Measurements from ENCODE around the gene NRXN3.

Gene NRXN3

DNA sequence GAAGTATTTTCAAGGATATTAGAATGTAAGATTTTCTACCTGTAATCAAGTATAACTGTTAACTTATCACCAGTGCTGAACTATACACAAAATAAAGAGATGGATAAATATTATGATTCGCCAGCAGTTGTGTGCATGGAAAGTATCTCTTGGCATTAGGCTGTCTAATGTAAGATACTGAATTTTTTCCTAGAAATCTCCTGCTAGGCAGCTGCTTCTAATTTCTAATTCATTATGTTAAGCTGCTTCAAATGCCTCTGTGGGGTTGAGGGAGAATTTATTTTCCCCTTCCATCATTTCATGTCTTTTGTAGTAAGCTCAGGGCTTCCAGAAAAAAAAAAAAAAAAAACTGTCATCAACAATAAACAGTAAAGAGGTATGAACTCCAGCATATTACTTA is 1525.1 kb downstream of the NRXN3 start:
- no peak for DNase-seq (ENCODE audit: low read depth)

DNA sequence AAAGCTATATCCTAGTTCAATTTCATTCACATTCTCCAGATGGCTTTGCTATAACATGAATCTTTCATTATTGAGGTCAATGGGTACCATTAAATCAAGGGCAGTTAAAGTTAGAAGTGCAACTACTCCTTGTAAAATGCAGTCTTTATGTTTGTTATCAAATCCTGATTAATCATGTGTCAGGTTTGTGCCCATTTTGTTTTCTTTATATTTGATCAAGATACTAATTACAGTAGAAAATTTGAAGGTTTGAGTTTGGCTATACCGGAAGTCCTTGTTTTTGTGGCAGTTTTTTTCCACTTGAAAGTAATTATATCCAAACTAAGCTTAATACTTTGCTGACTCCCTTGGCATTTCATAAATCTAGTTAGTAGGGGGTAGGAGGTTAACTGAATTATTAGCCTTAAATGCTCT is 1528.1 kb downstream of the NRXN3 start:
- no peak for DNase-seq (ENCODE audit: low read depth)

DNA sequence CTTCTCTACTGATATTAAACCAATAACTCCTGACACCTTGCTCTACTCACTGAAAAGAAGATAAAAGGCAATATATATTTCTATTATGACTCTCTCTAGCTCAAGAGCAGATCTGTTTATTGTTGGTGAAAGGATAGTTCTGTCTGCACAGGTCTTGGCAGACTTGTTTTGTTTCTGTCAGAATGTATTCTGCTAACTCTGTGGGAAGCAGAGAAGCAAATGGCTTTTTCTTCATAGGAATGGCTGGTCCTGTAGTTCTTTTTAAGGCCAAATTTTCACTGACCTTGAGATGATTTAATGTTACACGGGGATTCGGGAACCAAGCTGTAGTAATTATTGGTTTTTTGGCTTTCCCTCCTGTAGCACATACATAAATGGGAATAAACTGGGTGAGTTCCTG is 1529.0 kb downstream of the NRXN3 start:
- no peak for DNase-seq (ENCODE audit: low read depth)

DNA sequence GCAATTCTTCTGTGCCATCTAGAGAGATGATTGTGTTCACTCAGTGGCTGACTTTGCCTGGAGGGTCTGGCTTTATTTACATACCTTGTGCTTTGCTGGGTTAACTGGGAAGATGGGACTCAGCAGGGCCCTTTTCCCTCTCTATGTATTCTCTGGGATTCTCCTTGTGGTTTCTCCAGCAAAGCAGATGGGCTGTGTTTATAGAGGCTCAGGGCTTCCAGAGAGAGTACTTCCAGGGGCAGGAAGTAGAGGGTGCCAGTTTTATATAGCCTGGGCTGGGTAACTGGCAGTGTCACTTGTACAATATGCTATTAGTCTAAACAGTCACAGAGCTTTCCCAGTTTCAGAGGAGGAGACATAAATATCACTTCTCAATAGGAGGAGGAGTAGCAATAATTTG is 1531.2 kb downstream of the NRXN3 start:
- DNase-seq (ENCODE audit: low read depth) = no peak

DNA sequence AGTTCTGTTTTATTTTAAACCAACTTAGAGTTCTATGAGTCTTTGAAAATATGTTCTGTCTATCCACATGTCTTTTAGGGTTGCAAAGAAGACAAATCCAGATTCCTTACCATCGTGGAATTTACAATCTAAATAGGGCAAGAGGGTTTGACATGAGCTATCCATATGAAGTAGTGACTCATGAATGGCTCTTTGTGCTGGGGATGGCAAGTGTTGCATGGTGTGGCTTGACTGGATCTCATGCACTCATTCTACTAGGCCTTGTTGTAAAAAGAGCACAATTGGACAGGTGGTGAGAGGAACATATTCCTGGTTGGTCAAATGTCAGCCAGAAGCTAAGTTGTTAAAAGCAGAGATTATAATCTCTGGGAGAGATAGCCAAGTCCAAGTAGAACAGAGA is 1532.0 kb downstream of the NRXN3 start:
- no peak for DNase-seq (ENCODE audit: low read depth)

DNA sequence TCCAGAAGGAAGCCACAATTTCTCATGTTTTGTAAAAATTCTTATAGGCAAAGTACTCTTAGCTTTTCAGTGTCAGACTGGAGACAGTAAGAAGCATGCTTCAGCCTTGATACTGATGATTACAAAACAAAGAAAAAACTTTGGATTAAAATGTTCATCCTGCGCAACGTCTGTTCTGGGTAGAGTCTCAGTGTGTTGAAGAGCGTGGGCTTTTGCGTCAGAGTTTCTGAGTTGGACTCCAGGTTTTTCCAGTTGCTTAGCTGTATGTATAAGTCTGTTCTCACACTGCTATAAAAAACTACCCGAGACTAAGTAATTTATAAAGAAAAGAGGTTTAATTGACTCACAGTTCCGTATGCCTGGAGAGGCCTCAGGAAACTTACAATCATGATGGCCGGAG is 1533.0 kb downstream of the NRXN3 start:
- no peak for DNase-seq (ENCODE audit: low read depth)

DNA sequence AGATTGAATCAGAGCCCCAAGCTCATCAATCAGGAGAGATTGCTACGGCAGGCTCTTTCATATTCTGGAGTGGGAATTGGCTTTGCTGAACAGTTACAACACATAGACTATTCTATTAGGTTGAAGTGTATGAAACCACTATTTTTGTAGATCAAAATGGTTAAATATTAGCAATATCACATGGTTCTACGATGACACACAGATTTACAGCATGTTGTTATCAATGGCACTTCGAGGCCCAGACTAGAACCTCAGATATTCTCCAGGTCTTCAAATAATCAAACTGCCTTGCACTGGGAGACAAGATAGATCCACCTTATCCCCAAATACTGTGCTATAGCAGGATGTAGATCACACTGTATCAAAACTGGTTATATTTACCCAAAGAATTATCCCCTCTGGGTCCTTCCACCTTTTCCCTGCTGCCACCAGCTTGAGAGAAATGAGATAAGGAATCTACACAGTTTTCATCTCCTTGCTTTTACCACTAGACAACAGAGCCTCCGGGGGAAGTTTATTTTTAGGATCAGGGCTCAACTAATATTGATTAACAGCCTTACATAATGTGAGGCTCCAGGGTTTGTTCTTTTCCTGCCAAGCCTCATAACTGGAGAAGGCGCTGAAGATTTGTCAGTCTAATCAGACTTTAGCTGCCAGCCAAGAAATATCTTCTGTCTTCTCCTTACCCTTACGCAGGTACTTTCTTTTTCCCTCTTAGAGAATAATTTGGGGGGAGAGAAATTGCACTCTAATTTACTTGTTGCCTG is 1534.1 kb downstream of the NRXN3 start:
- no peak for DNase-seq (ENCODE audit: low read depth)

DNA sequence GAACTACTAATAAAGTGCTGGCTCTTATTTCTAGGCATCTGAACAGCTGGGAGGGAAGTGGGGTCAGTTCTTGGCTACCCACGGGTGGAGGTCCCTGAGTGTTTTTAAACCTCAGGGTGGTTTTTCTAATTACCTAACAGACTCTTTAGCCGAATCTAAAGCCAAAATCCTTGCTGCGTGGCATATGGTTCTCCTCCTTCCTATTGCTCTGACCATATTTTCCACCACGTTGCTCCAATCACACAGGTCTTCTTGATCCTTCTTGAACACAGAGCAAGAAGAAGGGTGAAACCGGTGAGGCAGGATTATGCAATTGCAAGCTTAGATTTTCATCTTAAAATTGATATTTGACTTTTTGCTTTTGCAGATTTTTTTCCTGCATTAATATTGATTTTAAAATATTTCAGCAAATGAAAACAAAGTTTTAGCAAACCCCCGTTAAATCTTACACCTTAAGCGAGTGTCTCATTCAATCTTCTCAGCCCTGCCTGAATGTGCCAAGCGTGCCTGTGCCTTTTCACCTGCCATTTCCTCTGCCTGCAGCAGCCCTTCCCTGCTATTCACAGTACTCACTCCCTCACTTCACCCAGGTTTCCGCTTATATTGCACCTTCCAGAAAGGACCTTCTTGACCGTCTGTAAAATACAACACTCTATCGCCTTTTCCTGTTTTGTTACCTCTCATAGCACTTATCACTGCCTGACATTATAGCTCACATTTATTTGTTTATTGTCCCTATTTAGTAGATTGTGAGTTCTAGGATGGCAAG is 1535.1 kb downstream of the NRXN3 start:
- DNase-seq (ENCODE audit: low read depth) = no peak

DNA sequence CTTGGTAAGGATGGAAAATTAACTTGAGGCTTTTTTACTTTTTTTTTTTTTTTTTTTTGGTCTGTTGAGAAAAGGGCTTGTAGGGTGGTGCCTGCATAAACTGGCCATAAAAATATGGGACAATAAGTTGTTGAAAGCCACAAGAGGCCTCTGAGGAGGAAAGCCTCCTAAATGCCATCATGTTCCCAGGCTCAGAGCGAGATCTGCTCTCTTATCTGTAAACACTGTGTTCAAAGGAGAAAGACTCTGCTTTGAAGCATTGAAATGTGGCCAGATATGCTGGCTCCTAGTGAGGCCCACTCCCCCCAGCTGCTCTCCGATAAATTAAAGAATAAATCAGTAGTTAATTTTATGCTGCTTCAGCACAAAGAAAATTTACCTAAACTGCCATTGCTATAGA is 1536.2 kb downstream of the NRXN3 start:
- DNase-seq (ENCODE audit: low read depth) = no peak

DNA sequence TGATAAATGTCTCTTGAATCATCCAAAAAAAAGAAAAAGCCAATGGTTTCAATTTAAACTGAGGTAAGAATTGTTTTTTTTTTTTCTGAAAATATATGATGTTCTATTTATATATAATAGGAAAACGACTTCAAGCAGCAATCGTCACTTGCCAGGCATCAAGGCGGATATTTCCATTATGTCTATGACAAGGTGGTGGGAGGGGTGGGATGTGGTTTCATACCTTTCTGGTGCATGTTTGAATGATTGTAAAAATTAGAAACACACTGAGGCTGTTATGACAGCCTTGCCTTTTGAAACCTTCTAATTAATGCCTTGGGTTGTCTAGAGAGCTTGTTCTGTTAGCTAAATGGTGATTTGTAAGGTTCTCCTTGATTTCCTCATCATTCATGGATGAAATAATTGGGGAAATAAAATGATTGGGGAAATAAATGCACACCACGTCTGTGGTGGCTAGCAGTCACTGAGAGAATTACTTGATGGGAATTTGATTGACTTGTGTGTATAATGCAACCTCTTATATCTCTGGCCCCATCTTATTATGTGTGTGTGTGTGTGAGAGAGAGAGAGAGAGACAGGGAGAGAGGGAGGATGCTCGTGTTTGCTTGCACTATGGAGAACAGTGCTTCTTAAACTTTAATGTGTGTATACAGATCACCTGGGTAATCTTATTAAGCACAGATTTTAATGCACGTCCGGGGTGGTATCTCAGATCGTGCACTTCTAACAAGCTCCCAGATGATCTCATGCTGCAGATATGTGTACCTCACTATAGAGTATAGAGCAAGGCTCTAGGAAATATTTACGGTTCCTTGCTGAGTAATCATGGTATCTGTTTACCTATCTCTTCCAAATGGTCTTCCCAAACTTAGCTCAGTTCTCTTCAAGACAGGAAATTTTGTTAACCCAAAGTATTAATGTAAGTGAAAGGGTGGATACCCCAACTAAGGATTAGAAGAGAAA is 1538.5 kb downstream of the NRXN3 start:
- DNase-seq (ENCODE audit: low read depth) = no peak

DNA sequence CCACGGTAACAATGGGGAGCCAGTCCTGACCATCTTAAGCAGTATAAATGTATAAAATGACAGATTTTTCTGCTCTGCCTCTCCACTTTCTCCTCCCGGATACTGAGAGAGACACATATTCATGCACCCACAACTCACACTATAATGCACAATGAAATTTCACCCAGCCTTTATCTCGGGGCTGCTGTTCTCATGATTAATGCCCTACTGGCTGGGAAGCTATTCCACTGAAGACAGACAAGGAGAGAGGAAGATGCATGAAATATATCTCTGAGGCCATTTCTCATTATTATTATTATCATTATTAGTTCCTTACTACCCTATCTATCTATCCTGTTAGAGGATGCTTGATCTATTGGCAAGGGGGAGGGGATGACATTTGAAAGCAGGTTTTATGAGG is 1539.4 kb downstream of the NRXN3 start:
- no peak for DNase-seq (ENCODE audit: low read depth)

DNA sequence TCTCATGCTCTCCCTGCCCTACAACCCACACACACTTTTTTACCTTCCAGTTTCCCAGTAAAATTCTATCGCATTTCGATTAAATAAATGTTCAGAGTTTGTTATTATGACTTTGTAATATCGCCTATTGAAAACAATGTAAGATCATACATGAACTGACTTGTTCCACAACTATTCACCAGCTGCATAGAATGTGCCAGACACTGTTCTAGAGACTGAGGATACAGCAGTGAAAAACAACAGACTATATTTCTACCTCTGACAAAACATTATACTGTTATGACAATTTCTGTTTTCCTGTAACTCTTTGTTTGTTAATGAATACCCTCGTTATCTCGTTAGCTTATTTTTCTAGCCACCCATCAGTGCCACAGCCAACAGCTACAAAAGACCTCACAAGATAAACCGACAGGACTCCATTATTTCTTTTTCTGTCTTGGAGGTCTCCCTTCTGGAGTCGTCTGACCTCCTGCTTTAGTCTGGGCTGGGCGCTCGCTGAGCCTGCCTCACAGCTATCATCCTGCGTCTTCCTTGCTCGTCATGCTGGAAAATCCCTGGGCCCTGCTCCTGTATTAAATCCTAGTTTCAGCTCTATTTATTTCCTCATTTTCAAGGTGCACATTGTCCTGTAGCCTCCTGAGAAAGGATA is 1542.3 kb downstream of the NRXN3 start:
- no peak for DNase-seq (ENCODE audit: low read depth)

DNA sequence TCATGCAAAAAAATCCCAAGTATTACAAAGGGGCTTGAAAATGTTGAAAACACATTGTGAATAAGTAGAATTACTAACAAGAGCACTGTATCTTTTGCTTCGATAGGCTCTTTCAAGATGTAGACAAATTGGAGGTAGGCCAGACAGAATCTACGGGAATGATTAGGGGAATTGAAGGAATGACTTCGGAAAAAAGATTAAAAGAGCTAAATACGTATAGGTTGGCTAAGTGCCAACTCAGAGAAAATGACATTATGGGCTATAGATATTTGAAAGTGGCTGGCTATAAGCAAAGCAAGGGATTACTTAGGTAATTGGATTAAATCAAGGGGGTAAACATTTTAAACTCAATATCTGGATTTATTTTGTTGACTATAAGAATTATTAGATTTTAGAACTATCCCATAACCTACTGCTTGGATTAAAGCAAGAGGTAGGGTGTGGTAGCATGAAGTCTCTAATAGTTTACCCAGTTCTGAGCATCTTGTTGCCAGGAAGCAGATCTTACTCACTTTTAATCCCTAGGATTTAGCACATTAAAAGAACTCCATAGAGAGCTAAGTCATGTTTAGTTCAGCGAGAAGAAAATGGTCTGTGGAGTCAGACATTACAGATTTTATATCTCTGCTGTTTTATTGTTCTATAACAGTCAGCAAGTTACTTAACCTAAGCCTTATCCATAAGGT is 1551.4 kb downstream of the NRXN3 start:
- DNase-seq (ENCODE audit: low read depth) = no peak

DNA sequence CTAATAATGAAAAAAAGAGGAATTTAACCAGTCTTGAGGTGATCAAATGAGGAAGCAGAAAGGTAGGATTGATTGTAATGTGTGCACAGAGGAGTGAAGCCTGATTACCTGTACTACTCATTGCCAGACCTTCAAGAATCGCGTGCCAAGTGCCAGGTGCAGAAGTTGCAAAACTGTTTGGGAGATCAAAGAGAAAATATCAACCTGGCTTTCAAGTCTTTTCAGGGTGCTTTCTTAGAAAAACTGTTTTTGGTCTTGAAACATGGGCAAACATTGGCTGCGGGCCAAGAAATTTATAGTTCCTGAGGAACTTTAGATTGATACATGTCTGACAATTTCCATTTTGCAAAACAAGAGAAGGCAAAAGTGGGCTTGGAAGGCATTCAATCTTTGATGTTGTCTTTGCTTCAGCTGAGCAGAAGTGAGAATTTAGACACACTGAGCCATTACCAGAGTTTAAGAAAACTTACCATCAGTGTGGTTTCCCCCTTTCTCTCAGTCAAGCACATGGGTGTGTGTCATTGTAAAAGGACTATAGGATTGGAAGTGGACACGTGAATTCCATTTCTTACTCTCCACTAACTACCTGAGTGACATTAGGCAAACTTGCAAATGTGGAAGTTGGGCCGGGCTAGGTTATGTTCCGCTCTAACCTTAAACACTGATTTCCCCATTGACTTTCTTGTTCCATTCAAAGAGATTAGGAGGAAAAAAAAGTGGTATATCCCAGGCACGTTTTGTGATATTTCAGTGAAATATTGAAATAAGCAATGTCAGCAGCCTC is 1555.0 kb downstream of the NRXN3 start:
- no peak for DNase-seq (ENCODE audit: low read depth)

DNA sequence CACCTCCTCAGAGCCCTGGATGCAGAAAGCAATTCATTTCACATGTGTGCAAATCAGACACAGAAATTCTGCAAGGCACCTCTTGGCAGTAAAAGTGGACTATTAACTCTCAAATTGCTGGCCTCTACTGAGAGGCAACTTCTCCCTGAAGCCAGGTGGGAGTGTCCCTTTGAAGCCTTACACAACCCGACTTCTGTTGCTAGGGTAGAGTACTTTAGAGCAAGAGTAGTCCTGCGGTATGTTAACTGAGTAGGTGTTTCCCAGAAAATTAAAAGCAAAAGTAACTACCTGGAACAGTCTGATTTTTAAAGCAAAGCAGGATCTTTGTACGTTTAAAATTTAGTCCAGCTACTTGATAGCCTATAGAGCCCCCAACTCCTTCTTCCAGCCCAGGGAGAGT is 1557.7 kb downstream of the NRXN3 start:
- DNase-seq (ENCODE audit: low read depth) = no peak

DNA sequence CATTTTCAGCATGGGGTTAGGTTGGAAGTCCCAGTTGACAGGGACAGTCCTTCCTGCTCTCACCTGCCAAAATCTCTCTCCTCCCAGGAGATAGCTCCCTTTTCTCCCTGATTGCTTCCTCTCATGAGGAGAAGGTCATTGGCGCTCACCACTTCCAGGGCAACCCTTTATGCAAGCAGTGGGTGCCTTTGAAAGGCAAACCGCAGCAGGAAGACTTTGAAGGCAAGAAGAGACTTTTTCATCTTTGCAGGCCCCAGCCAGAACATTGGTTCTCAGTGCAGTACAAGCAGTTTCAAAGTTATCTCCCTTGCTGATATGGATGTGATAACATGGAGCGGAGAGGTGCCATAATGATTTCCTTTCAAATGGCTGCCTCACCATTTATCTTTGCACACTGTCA is 1558.2 kb downstream of the NRXN3 start:
- no peak for DNase-seq (ENCODE audit: low read depth)

DNA sequence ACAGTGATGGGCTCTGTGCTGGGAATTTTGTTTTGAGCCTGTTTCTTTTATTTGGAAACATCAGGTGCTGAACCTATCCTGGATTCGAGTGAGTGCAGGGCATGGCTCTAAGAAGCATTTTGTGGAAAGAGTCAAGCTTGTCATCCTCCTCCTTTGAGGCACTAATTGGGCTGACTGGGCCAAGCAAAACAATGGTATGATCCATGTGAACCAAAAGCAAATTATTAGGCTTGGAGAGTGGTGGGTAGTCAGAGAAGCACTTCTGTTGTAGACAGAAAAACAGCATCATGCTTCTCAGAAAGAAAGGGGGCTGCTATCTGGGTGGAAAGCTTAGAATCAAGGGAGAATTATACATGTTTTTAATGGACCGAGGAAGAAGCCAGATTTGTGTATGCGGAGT is 1559.6 kb downstream of the NRXN3 start:
- no peak for DNase-seq (ENCODE audit: low read depth)

DNA sequence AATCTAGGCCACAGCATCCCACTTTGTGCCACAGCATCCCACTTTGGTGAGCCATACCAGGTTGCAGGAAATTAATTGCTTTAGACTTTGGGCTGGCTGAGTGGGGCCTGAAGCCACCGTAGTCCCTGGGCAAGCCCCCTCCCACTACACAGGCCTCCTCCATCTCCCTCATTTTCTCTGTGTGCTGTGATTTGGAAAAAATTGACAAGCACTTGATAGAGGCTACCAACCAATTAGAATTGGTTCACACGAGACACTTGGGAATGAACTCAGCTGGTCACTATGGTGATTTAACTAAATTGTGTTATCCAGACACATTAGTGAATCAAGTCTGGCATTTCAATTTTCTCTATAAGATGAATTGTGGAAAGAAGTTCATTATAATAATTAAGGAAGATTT is 1560.0 kb downstream of the NRXN3 start:
- DNase-seq (ENCODE audit: low read depth) = no peak

DNA sequence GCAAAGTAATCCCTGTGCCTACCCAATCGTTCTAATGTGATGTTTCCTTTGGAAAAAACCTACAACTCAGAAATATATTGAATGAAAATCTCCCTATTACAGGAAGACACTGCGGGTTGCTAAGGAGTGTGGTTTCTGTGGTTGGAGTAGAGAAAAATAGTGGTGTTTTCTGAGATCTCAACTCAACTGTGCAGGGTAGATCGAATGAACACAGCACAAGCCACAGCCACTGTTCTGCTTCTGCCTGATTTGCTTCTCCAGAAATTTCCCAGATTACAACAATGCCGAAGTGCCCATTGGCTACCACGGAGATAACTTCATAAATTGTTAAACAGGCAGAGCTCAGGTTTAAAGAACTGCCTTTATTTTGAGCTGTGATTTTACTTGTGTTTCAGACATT is 1560.8 kb downstream of the NRXN3 start:
- no peak for DNase-seq (ENCODE audit: low read depth)

DNA sequence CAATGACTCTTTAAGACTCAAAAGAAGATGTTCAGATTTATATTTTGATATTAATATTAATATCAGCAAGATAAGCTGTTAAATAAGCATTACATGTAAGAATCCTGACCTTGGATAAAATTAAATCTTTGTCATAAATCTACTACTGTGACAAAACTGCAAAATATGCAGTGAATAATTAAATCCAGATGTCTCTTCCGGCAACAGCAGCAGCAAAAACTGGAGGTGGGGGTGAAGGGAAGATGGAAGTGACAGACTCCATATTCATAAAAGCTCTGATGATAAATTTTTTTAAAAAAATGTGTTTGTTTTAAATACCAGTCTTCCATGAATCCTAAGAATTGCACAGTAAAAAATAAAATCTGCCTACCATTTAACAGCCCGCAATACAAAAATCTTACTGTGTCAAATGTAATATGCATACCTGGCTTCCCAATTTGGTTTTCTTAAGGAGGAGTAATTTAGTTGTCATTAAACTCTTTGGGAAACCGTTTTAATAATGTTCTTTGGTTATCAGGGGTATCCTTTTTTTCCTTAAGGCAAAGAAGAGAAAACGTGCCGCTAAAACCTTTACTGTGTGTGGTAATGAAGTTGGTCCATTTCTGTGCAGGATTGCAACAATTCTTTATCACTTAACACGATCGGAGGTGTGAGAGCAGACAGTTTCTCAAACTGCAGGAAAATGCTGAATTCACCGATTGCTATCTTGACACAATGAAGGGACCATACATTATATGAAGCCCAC is 1562.9 kb downstream of the NRXN3 start:
- DNase-seq (ENCODE audit: low read depth) = no peak
